HCT116 (cell line): ENCODE results near the gene NFIC. TPM values are rescaled to one million over a fixed set of nuclear protein-coding genes. Genes with fewer than 3 reads are reported as not detected.

ENCODE experiments used
- ATAC-seq: fragments of 200-7000 bp; cut with Tn5 transposase; 2 replicates; pipeline ENCODE4 v1.9.1; 2020; ENCODE audit warnings: mild to moderate bottlenecking, moderate library complexity
- BruUV-seq: library from RNA; stranded (reverse); fragments of 400-500 nt; replicated peaks from 2 replicates; lab custom pipeline; 2021; lab: Mats Ljungman, UMichigan
- CTCF ChIA-PET: fragments of 300-600 bp; sonication (Branson Sonifier 250); formaldehyde crosslinking; loops from one replicate; lab custom pipeline; 2021; ENCODE audit warnings: antibody characterized with exemption; lab: Charles Lee
- POLR2A ChIA-PET: fragments of 300-600, 350-600 bp; sonication (Branson Sonifier 250); formaldehyde crosslinking; loops from one replicate; lab custom pipeline; 2021; ENCODE audit warnings: antibody characterized with exemption; lab: Charles Lee
- RAD21 ChIA-PET, 2 experiments: fragments of 300-600 bp; sonication (Branson Sonifier 250); formaldehyde crosslinking; loops; one replicate each; lab custom pipeline; 2023; ENCODE audit warnings: low total read pairs in 2 of 2; ENCODE audit not compliant: uncharacterized antibody in 2 of 2, unreplicated experiment in 2 of 2, low non-redundant PET in 1 of 2; lab: Charles Lee
- DNase-seq: peaks from one replicate; pipeline ENCODE4 v3.0.0-alpha.2; 2010; ENCODE audit warnings: low read depth, low spot score
- H2AFZ ChIP-seq: fragments of 200-600 bp; shearing (Covaris generic), sonication (generic); 2 replicates; pipeline ENCODE4 v1.6.1; 2017; ENCODE audit warnings: low read depth, mixed run types, mixed read lengths, antibody characterized with exemption, low read length; ENCODE audit not compliant: poor library complexity, severe bottlenecking
- H3K27ac ChIP-seq: 2 replicates; pipeline ENCODE4 v1.5.1; 2012; ENCODE audit warnings: low read depth, low read length
- H3K27me3 ChIP-seq: fragments of 200-600 bp; sonication (generic); 2 replicates; pipeline ENCODE4 v1.6.1; 2016; ENCODE audit warnings: mixed run types, low read length, mixed read lengths; ENCODE audit not compliant: insufficient read depth
- H3K36me3 ChIP-seq, 2 experiments: fragments of 200-500 bp in 1 of 2; fragments of 200-600 bp in 1 of 2; sonication (Bioruptor generic) in 1 of 2; sonication (generic) in 1 of 2; 2 replicates each; pipeline versions ENCODE4 v1.5.1 to v1.6.1; 2014 to 2016; ENCODE audit warnings: low read length in 2 of 2, inconsistent platforms in 1 of 2, mixed read lengths in 1 of 2, mixed run types in 1 of 2; ENCODE audit not compliant: insufficient read depth in 2 of 2, control insufficient read depth in 1 of 2
- H3K4me1 ChIP-seq, 2 experiments: fragments of 200-600 bp in 1 of 2; sonication (generic) in 1 of 2; 2 replicates each; pipeline versions ENCODE4 v1.5.1 to v1.6.1; 2012 to 2017; ENCODE audit warnings: low read length in 2 of 2, inconsistent platforms in 1 of 2, mild to moderate bottlenecking in 1 of 2, mixed read lengths in 1 of 2, mixed run types in 1 of 2, moderate library complexity in 1 of 2; ENCODE audit not compliant: insufficient read depth in 2 of 2, control insufficient read depth in 1 of 2
- H3K4me2 ChIP-seq: fragments of 200-600 bp; sonication (generic); 2 replicates; pipeline ENCODE4 v1.6.1; 2017; ENCODE audit warnings: mixed run types, low read length, mixed read lengths
- H3K4me3 ChIP-seq, 2 experiments: fragments of 200-600 bp in 1 of 2; sonication (generic) in 1 of 2; replicated peaks in 1 of 2; 2 replicates each; pipeline ENCODE4 v1.5.1; 2011 to 2016; ENCODE audit warnings: low read length in 2 of 2, control low read depth in 1 of 2, low read depth in 1 of 2, mild to moderate bottlenecking in 1 of 2, mixed read lengths in 1 of 2, mixed run types in 1 of 2
- H3K79me2 ChIP-seq: fragments of 200-600 bp; sonication (generic); 2 replicates; pipeline ENCODE4 v1.6.1; 2017; ENCODE audit warnings: mild to moderate bottlenecking, mixed run types, low read length, moderate library complexity, mixed read lengths; ENCODE audit not compliant: insufficient read depth
- H3K9ac ChIP-seq: fragments of 200-600 bp; sonication (generic); 2 replicates; pipeline ENCODE4 v1.6.1; 2016; ENCODE audit warnings: low read length, mixed read lengths
- H3K9me2 ChIP-seq: fragments of 200-600 bp; sonication (generic), shearing (Covaris generic); 2 replicates; pipeline ENCODE4 v1.6.1; 2017; ENCODE audit warnings: mixed run types, mild to moderate bottlenecking, moderate library complexity; ENCODE audit not compliant: insufficient read depth
- H3K9me3 ChIP-seq, 2 experiments: fragments of 200-500 bp in 1 of 2; fragments of 200-600 bp in 1 of 2; sonication (Bioruptor generic) in 1 of 2; sonication (generic) in 1 of 2; 2 replicates each; pipeline ENCODE4 v1.6.1; 2014 to 2017; ENCODE audit warnings: low read length in 2 of 2, mixed read lengths in 2 of 2, inconsistent platforms in 1 of 2, low read depth in 1 of 2, mild to moderate bottlenecking in 1 of 2, mixed run types in 1 of 2, moderate library complexity in 1 of 2; ENCODE audit not compliant: control insufficient read depth in 1 of 2, insufficient read depth in 1 of 2
- H4K20me1 ChIP-seq: fragments of 200-600 bp; sonication (generic), shearing (Covaris generic); 2 replicates; pipeline ENCODE4 v1.6.1; 2017; ENCODE audit warnings: mixed run types, mild to moderate bottlenecking, moderate library complexity; ENCODE audit not compliant: insufficient read depth
- ATF3 ChIP-seq: IDR thresholded peaks from 2 replicates; pipeline ENCODE4 v1.6.1; 2012
- CTCF ChIP-seq, 3 experiments: fragments of 200-600 bp in 1 of 3; sonication (generic) in 1 of 3; IDR thresholded peaks in 2 of 3; conservative IDR thresholded peaks in 1 of 3; 2 replicates each; pipeline ENCODE4 v1.5.1; 2012 to 2017; ENCODE audit warnings: low read depth in 2 of 3, low read length in 2 of 3, antibody characterized with exemption in 1 of 3, borderline replicate concordance in 1 of 3, control low read depth in 1 of 3, mild to moderate bottlenecking in 1 of 3, mixed read lengths in 1 of 3, mixed run types in 1 of 3, moderate library complexity in 1 of 3; ENCODE audit not compliant: insufficient read depth in 1 of 3
- EGR1 ChIP-seq: IDR thresholded peaks from 2 replicates; pipeline ENCODE4 v1.6.1; 2012; ENCODE audit warnings: low read depth
- ELF1 ChIP-seq: IDR thresholded peaks from 2 replicates; pipeline ENCODE4 v1.6.1; 2012; ENCODE audit warnings: low read depth, borderline replicate concordance
- EZH2 ChIP-seq: fragments of 200-600 bp; sonication (generic); IDR thresholded peaks from 2 replicates; pipeline ENCODE4 v1.6.1; 2017; ENCODE audit warnings: antibody characterized with exemption, mixed run types
- FOSL1 ChIP-seq: IDR thresholded peaks from 2 replicates; pipeline ENCODE4 v1.6.1; 2012; ENCODE audit warnings: low read depth
- JUND ChIP-seq: IDR thresholded peaks from 2 replicates; pipeline ENCODE4 v1.6.1; 2012
- MAX ChIP-seq: IDR thresholded peaks from 2 replicates; pipeline ENCODE4 v1.6.1; 2012
- POLR2A ChIP-seq: IDR thresholded peaks from 2 replicates; pipeline ENCODE4 v1.7.0; 2011; ENCODE audit warnings: borderline replicate concordance; ENCODE audit not compliant: insufficient read depth, insufficient read length; ENCODE audit errors: extremely low read depth
- POLR2AphosphoS5 ChIP-seq: IDR thresholded peaks from 2 replicates; pipeline ENCODE4 v1.6.1; 2011; ENCODE audit warnings: mild to moderate bottlenecking, low read depth, low read length, moderate library complexity
- REST ChIP-seq: IDR thresholded peaks from 2 replicates; pipeline ENCODE4 v1.6.1; 2012; ENCODE audit warnings: low read depth
- SIN3A ChIP-seq: IDR thresholded peaks from 2 replicates; pipeline ENCODE4 v1.6.1; 2012; ENCODE audit warnings: low read depth
- SRF ChIP-seq: IDR thresholded peaks from 2 replicates; pipeline ENCODE4 v1.6.1; 2012; ENCODE audit warnings: low read depth
- TCF7L2 ChIP-seq: IDR thresholded peaks from 2 replicates; pipeline ENCODE4 v1.7.0; 2011; ENCODE audit warnings: borderline replicate concordance, inconsistent platforms; ENCODE audit not compliant: insufficient read depth, insufficient read length; ENCODE audit errors: extremely low read depth
- YY1 ChIP-seq: IDR thresholded peaks from 2 replicates; pipeline ENCODE4 v1.6.1; 2011; ENCODE audit warnings: low read length, low read depth, moderate library complexity, mild to moderate bottlenecking; ENCODE audit not compliant: insufficient replicate concordance; ENCODE audit errors: extremely low read depth
- ZBTB33 ChIP-seq: IDR thresholded peaks from 2 replicates; pipeline ENCODE4 v1.6.1; 2011; ENCODE audit warnings: mild to moderate bottlenecking, low read length, moderate library complexity; ENCODE audit not compliant: insufficient replicate concordance; ENCODE audit errors: extremely low read depth
- ZFX ChIP-seq: fragments of 450-650 bp; IDR thresholded peaks from 2 replicates; pipeline ENCODE4 v1.6.1; 2017
- ZNF274 ChIP-seq: fragments of 200-500 bp; sonication (Bioruptor generic); IDR thresholded peaks from 2 replicates; pipeline ENCODE4 v1.6.1; 2014; ENCODE audit warnings: mild to moderate bottlenecking, low read depth, low read length, inconsistent platforms
- intact Hi-C: fragments of 100-400 bp; cut with micrococcal nuclease; formaldehyde crosslinking; loops from 2 replicates; pipeline ENCODE4 v1.10.0; 2022
- total RNA-seq: library from RNA; stranded (reverse); gene quantifications from one replicate; pipeline ENCODE4 v1.2.1, GENCODE V29; 2021; ENCODE audit not compliant: unreplicated experiment

The NFIC gene
- total RNA-seq, 1 experiment from 2014 or later, result 116 TPM

GRCh38 chr19:3357992-3358688 lies 8.2 kb upstream of the NFIC start:
- no TSS peak for BruUV-seq
- peaks cover 15 to 44% of the 10 kb centered on the region in 2 experiments for H3K4me1 ChIP-seq
- no peaks in the 10 kb centered on the region for H3K27me3 ChIP-seq
- TF ChIP-seq ZBTB33, result no peak
- TF ChIP-seq POLR2AphosphoS5, result no peak
- TF ChIP-seq EGR1, result no peak
- no peak for TF ChIP-seq EZH2
- TF ChIP-seq MAX, result no peak
- TF ChIP-seq ZNF274, result no peak
- TF ChIP-seq SRF, result no peak
- TF ChIP-seq TCF7L2, result no peak
- TF ChIP-seq FOSL1, result no peak
- TF ChIP-seq ATF3, result no peak
- no peak for TF ChIP-seq REST
- TF ChIP-seq CTCF (IDR thresholded peaks at IDR 0.05 in 2 of 3, conservative IDR thresholded peaks at IDR 0.05 in 1 of 3; ENCODE audit: borderline replicate concordance in 1 of 3, insufficient read depth in 1 of 3, low read depth in 2 of 3, low read length in 2 of 3), result no peak
- no peak for TF ChIP-seq SIN3A
- no peak for TF ChIP-seq POLR2A
- no peak for TF ChIP-seq JUND
- no peak for TF ChIP-seq ZFX
- TF ChIP-seq ELF1, result no peak
- no peak for TF ChIP-seq YY1
- no peak overlapping the region for H2AFZ ChIP-seq
- peak overlapping the region; percentile 93 for H3K27ac ChIP-seq
- H3K9ac ChIP-seq, result peak overlapping the region; percentile 67
- no peaks in the 10 kb centered on the region for H3K9me3 ChIP-seq
- H3K9me2 ChIP-seq, result no peaks in the 10 kb centered on the region
- intact Hi-C loops, result no loop called here
- ATAC-seq, result no peak
- H4K20me1 ChIP-seq, result no peaks in the 10 kb centered on the region
- ChIA-PET POLR2A (no interaction called here), CTCF (no interaction called here), RAD21 (no interaction called here)
- no peak for DNase-seq
- H3K79me2 ChIP-seq, result peaks cover 32% of the 10 kb centered on the region
- peak overlapping the region in 1 of 2 experiments; percentile 68; a peak in 3 of 4 replicates for H3K4me3 ChIP-seq
- H3K36me3 ChIP-seq, result no peaks in the 10 kb centered on the region
- peak overlapping the region; percentile 99 for H3K4me2 ChIP-seq
